ENCODE results near the gene CUX1.
"Not testable (repeated sequence)": the region's sequence is repeated elsewhere in the genome, so short reads cannot be mapped to it uniquely, and the experiment has no call there.

The CUX1 gene

DNA sequence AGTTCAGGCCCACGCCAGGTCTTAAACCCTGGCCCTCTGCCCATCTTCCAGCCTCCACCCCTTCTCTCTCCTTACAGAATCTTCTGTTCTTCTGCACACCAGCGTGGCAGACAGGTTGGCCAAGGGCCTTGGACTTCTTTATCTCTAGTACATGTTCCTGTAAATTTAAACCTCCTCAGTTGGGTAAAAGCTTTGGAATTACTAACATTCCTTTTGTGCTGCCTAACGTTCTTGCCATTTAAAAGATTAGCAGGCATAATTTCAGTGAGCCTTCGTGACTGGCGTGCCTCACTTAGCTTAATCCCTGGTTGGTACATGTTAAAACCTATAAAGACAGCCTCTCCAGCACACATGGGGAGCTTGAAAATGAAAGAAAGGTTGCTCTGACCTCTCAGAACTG, 192.2 kb downstream of the CUX1 start:
- DNase-seq (ENCODE audit: low read depth): no peak

DNA sequence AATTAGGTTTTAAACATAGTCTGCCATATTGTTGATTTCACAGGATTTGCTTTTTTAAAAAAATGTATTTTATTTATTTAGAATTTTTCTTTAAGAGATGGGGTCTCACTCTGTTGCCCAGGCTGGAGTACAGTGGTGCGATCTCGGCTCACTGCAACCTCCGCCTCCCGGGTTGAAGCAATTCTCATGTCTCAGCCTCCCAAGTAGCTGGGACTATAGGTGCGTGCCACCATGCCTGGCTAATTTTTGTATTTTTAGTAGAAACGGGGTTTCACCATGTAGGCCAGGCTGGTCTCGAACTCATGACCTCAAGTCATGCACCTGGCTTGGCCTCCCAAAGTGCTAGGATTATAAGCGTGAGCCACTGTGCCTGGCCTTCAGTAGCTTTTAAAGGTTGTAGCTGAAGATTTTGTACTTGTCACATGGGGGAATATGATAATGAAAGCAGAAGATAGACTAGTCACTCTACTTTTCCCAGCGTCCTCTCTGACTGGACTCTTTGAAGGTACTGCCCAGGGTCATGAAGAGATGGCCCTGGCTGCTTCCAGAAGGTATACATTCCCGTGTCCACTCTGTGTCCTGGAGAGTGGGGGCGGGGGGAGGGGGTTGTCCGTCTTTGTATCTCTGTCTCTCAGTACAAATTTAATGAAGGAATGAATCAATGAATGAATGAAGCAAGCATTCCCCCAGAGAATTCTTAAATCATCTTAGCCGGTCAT, 194.8 kb downstream of the CUX1 start:
- not testable (repeated sequence) for DNase-seq (ENCODE audit: low read depth)

DNA sequence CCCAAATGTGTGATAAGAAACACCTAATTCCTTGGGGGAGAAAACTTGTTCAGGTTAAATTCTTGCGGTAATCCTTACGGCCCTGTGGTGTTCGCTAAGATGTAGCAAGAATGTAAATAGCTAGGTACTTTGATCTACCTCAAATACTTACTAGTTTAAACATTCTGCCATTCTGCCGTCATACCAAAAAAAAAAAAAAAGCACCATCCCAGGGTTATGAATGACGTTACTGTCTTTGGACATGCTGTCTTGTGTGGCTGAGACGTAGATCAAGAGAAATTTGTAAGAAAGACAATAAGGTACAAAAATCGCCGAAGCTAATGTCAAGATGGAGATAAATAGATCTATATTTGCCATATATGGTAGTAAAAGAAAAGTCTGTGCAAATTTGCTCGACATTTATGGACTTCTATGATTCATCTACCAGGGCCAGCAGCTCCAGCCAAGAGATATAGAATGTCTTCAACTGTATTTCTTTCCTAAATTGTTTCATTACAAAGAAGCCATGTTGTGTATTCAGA, 195.6 kb downstream of the CUX1 start:
- DNase-seq (ENCODE audit: low read depth): no peak

DNA sequence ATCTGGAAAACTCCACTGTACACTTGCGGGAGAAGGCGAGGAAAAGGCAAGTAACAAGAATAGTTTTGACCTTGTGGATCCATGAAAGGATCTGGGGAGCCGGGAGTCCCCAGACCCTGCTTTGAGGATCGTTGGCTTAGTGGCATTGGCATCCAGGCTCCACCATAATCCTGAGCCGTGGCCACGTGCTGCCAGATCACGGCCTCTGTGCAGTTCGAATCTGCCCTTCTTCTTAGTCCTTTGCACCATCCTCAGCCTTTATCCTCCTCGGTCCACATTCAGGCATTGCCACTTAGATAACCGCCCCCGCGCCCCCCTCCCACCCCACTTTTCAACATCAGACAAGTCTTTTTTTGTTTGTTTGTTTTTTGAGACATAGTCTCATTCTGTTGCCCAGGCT, 201.4 kb downstream of the CUX1 start:
- DNase-seq (ENCODE audit: low read depth): no peak

DNA sequence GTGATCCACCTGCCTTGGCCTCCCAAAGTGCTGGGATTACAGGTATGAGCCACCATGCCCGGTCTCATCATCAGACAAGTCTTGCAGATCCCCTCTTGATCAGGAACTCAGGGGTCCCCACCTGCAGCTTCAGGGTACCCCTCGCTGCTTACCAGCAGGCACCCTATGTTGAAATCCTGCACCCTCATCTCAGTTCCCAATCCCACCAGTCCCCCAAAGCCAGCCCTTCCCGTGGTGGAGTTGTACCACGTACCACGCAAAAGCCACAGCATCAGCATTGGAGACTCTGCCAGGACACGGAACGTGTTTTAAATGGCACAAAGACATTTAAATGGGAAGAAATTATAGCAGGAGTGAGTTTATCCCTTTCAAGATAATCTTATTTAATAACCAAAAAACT, 202.0 kb downstream of the CUX1 start:
- DNase-seq (ENCODE audit: low read depth): no peak

DNA sequence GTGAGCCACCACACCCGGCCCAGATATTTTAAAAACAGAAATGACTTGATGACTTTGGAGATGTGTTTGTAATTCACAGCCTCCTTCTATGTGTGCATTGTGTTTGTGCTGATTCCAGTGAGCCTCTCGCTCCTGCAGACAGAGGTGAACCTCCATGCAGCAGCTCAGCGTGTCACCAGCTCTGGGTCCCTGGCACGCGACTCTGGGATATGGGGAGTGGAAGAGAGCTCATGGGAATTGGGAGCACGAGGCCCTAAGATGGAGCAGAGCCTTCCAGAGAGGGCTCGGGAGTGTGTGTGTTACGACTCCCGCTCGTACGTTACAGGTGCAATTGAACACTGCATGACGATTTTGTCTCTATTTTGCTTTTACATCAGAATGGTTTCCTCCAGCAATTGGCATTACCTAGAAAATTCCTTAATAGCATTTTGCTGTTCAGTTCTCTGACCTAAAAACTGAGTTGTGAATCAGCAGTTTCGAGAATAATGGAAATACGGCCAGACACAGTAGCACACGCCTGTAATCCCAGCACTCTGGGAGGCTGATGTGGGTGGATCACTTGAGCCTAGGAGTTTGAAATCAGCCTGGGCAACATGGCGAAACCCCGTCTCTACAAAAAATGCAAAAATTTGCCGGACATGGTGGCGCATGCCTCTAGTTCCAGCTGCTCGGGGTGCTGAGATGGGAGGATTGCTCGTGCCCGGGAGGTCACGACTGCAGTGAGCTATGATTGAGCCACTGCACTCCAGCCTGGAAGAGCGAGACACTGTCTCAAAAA, 204.6 kb downstream of the CUX1 start:
- no peak for DNase-seq (ENCODE audit: low read depth)

DNA sequence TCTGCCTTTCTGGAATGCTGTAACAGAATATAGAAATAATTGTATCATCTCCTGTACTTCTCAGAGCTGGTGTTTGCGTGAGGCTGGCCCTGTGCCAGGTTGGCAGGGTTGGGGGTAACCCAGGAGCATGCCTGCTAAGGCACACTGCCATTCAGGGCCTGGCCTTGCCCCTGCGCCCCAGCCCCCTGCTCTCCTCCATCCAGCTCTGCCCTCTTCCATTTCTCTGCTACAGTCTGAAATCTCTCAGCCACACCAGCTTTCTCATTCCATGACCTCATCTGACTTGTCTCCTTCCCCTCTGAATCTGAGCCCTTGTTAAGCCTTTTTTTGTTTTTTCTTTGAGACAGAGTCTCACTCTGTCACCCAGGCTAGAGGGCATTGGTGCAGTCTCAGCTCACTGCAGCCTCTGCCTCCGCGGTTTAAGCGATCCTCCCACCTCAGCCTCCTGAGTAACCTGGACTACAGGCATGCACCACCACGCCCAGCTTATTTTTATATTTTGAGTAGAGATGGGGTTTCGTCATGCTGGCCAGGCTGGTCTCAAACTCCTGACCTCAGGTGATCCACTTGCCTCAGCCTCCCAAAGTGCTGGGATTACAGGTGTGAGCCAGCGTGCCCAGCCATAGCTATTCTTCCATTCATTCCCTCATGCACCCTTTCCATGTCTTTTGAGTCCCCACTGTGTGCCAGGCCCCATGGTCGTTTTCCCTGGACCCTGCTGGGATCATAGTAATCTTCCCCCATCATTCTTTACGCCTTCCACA, 206.8 kb downstream of the CUX1 start:
- DNase-seq (ENCODE audit: low read depth): no peak

DNA sequence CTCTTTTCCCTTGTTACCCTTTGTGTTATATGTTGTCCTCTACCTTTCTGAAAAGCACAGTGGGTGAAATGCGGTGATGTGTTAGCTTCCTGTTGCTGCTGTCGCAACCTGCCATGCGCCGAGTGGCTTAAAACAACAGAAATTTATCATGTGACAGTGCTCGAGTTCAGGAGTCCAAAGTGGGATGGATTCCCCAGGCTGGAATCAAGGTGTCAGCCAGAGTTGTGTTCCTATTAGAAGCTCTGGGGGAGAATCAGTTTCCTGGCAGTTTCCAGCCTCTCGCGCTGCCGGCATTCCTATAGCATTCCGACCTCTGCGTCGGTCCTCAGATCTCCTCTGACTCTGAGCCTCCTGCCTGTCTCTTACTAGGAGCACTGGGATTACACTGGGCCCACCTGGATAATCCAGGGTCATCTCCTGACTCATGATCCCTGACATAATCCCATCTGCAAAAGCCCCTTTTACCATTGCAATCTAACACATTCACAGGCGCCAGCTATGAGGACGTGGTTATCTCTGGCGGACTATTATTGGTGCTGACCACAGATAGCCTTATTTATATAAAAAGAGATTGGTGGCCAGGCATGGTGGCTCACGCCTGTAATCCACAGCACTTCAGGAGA, 207.5 kb downstream of the CUX1 start:
- no peak for DNase-seq (ENCODE audit: low read depth)

DNA sequence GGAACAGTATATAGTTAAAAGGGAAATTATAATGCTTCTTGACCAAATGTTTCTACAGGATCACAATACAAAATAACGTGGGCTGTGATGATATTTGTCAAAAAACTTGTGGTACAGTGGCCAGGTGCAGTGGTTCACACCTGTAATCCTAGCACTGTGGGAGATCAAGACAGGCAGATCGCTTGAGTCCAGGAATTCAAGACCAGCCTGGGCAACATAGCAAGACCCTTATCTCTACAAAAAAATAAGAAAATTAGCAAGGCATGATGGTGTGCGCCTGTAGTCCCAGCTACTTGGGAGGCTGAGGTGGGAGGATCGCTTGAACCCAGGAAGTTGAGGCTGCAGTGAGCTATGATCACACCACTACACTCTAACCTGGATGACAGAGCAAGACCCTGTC, 208.4 kb downstream of the CUX1 start:
- not testable (repeated sequence) for DNase-seq (ENCODE audit: low read depth)

- DNase-seq (ENCODE audit: low read depth): no peak
Observed at GRCh38 chr7:102028206-102028826, 210.9 kb downstream of the CUX1 start.

GRCh38 chr7:102029616-102030015, 212.2 kb downstream of the CUX1 start:
- no peak for DNase-seq (ENCODE audit: low read depth)

DNA sequence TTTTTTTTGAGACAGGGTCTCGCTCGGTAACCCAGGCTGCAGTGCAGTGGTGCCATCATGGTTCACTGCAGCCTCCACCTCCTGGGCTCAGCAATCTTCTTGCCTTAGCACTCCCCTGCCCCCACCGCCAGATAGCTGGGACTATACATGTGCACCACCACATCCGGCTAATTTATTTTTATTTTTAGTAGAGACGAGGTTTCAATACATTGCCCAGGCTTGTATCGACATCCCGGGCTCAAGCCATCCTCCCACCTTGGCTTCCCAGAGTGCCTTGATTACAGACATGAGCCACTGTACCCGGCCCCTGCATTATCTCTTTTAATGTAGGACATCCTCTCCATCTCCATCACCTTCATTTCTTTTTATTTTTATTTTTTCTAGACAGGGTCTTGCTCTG, 213.3 kb downstream of the CUX1 start:
- no peak for DNase-seq (ENCODE audit: low read depth)

DNA sequence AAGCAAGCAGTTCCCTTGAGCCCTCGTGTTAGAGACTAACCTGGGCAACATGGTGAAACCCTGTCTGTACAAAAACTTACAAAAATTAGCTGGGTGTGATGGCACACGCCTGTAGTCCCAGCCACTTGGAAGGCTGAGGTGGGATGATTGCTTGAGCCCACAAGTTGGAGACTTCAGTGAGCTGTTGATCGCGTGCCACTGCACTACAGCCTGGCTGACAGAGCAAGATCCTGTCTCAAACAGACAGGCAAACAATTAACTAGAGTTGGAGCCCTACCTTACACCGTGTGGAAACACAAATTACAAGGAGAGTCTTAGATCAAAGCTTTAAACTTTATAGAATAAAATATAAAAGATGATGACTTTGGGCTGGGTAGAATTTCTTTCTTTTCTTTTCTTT, 219.5 kb downstream of the CUX1 start:
- no peak for DNase-seq (ENCODE audit: low read depth)

GRCh38 chr7:102039706-102040105, 222.3 kb downstream of the CUX1 start:
- no peak for DNase-seq (ENCODE audit: low read depth)

GRCh38 chr7:102040569-102040968, 223.1 kb downstream of the CUX1 start:
- DNase-seq (ENCODE audit: low read depth): no peak

DNA sequence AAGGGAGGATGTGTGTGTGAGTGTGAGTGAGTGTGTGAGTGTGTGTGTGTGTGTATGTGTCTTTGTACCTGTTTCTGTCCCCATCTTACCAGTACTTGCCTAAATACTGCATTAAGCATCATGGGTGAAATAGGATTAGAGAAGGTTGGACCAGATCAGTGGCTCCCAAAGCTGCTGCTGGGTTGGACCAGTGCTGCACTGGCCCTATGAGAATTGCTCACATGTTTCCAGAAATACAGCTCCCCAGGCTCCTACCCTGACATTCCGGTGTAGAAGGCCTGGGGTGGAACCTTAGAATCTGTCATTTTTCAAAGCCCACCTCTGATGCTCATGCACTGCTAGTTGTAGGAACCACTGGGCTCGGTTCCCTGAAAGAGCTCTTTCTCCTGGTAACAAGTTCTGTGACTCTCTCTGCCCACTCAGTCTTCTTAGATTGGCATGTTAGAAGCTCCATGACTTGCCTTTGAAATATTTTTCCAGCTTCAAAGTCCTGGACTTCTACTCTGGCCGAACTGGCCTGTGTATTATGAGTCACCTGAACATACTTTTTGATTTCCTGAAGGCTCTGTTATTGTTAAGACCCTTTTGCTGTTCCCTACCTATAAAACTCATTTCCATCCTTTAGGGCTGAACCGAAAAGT, 224.7 kb downstream of the CUX1 start:
- no peak for DNase-seq (ENCODE audit: low read depth)

- DNase-seq (ENCODE audit: low read depth): not testable (repeated sequence)
Observed at GRCh38 chr7:102042796-102043195, 225.4 kb downstream of the CUX1 start.

GRCh38 chr7:102044641-102044983, 227.2 kb downstream of the CUX1 start:
- DNase-seq (ENCODE audit: low read depth): no peak

- no peak for DNase-seq (ENCODE audit: low read depth)
Observed at GRCh38 chr7:102044984-102045673, 227.7 kb downstream of the CUX1 start.

DNA sequence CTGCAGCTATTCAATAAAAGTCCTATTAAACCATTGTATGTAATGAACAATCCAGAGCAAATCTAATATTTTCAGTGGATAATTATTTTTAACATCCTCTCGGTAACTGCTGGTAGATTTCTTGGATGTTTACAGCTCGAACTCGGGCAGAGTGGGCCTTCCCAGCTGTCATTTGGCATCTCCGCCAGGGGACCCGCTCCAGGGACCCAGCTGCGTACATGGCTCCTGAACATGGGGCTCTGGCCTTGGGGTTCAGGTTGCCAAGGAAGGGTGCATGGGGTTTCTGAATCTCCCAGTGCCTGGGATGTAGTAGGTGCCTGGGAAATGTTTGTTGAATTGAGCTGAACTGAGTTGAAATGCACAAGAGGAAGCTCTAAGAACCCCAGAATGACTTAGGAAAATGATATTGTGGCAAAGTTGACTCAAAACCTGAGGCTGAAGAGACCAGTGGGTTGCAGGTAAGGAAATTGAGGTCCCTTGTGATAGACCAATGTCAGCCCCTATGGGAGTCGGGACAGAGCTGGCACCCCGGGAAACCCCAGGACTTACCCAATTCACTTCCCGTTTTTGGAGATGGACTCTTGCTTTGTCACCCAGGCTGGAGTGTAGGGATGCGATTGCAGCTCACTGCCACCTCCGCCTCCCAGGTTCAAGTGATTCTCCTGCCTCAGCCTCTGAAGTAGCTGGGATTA, 228.4 kb downstream of the CUX1 start:
- no peak for DNase-seq (ENCODE audit: low read depth)
